CD4-positive, alpha-beta T cell treated with Interleukin-15 for 1 hour (primary cell): ENCODE measurements around the gene GADL1.

Experiments
- DNase-seq: peaks from one replicate; pipeline ENCODE4 v3.0.0-alpha.2; 2020

GADL1 gene

GRCh38 chr3:30894521-30895251 lies at the start of gene GADL1:
Gene GADL1 (minus strand): TSS chr3:30894661. CDS start chr3:30894614, 47 bp downstream.
- no peak for DNase-seq

DNA sequence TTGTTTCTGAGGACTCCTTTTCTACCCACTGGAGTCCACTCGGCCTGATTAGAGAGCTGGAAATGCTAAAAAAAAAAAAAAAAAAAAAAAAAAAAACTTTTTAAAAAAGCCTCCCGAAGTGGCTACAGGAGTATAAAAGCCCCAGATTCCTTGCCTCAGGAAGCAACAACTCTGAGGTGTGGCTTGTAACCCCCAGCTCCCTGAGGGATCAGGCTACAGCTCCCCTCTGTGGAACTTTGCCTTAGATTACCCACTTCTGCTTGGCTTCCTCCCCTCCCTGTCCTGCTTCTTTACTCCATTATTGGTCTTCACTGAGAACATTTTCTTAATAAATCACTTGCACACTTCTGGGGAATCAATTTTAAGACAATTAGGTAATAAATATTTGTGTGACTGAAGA lies 49.7 kb upstream of the GADL1 start:
- no peak for DNase-seq

GRCh38 chr3:30943206-30943605 lies 48.7 kb upstream of the GADL1 start:
- DNase-seq: no peak

- no peak for DNase-seq
Measured at GRCh38 chr3:30941342-30941741, 46.9 kb upstream of the GADL1 start.

- no peak for DNase-seq
Measured at GRCh38 chr3:30940740-30941139, 46.3 kb upstream of the GADL1 start.

- no peak for DNase-seq
Measured at GRCh38 chr3:30934208-30934550, 39.7 kb upstream of the GADL1 start.

- no peak for DNase-seq
Measured at GRCh38 chr3:30933478-30934207, 39.2 kb upstream of the GADL1 start.

GRCh38 chr3:30932513-30933098 lies 38.1 kb upstream of the GADL1 start:
- DNase-seq: no peak

GRCh38 chr3:30924763-30925162 lies 30.3 kb upstream of the GADL1 start:
- DNase-seq: no peak

DNA sequence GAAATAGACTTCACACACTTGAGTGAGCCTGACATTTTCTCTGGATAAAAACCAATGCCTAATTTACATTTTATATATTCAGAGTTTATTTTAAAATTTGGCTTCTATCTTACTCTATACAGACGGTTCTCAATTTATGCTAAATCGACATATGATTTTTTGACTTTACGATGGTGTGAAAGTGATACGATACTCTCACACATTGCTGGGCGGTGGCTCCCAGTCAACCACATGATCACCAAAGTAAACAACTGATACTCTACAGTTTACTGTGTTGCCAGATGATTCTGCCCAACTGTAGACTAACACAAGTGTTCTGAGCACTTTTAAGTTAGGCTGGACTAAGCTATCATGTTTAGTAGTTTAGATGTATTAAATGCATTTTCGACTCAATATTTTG lies 25.1 kb upstream of the GADL1 start:
- DNase-seq: no peak

DNA sequence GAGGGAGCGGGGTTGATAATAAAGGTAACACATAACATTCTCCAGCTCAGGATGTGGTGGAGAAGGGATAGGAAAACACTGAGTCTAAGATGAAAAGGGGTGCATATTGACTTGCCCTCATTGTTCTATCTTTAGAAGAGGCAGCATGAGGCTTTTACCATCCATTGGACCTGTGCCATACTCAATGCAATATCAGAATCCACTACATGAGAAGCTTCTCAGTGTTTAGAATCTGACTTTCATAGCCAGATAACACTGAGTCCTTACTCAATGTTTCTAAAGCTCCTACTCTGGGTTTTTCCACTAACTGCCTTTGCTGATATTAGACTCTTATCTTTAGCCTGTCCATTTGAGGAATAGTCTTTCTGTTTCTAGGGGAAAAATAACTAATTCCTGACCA lies 24.3 kb upstream of the GADL1 start:
- DNase-seq: no peak

- no peak for DNase-seq
Measured at GRCh38 chr3:30915782-30916181, 21.3 kb upstream of the GADL1 start.

DNA sequence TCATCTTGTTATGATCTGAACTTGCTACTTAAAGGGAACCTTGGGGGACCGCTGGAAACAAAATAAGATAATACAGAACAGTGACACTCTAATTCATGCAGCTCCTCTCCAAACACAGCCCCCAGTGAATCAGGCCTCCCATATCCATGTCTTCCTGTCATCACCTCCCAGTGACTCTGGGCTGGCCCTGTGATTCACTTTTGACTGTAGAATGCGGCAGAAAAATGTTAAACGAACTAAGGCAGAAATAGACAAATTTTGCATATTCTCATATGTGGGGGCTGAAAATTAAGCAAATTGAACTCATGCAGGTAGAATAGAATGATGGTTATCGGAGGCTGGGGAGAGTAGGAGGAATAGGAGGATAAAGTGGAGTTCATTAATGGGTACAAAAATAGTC lies 20.2 kb upstream of the GADL1 start:
- DNase-seq: no peak

- no peak for DNase-seq
Measured at GRCh38 chr3:30913176-30913575, 18.7 kb upstream of the GADL1 start.

- no peak for DNase-seq
Measured at GRCh38 chr3:30912301-30912700, 17.8 kb upstream of the GADL1 start.

- no peak for DNase-seq
Measured at GRCh38 chr3:30908456-30909037, 14.1 kb upstream of the GADL1 start.

DNA sequence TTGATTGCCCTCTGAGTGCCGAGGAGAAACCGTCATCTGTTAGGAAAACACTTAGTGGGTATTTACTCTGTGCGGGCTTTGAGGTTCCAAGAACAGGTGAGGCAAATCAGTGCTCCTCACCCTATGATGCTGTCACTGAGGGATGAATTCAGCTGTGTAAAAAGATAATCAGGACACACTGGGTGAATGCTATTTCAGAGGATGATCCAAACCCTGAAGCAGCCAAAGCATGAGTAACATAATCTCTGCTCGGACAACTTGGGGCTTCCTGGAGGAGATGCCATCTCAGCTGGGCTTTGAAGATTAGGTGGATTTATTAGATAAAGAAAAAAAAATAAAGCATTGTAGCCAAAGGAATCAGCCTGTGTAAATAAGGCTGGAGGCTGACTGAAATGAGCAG lies 10.5 kb upstream of the GADL1 start:
- DNase-seq: no peak

- no peak for DNase-seq
Measured at GRCh38 chr3:30895329-30895728, 868 bp upstream of the GADL1 start.

GRCh38 chr3:30893678-30894325 lies 659 bp downstream of the GADL1 start:
- no peak for DNase-seq

DNA sequence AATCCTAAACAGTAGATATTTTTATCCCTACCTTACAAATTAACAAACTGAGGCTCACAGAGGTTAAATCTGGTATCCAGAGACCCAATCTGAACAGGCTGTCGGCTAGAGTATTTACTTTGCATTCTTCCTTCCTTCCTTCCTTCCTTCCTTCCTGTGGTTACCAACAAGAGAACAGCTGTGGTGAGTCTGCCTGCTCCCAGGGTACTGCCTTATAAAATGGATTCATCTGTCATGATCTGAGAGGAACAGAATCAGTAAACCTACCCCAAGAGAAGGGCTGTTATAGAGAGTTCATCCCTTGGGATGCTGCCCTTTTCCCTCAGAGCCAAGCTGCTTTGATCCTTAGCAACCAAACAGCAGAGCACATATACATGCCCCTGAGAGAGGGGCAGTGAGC lies 3.6 kb downstream of the GADL1 start:
- no peak for DNase-seq

- DNase-seq: no peak
Measured at GRCh38 chr3:30886888-30887287, 7.6 kb downstream of the GADL1 start.

DNA sequence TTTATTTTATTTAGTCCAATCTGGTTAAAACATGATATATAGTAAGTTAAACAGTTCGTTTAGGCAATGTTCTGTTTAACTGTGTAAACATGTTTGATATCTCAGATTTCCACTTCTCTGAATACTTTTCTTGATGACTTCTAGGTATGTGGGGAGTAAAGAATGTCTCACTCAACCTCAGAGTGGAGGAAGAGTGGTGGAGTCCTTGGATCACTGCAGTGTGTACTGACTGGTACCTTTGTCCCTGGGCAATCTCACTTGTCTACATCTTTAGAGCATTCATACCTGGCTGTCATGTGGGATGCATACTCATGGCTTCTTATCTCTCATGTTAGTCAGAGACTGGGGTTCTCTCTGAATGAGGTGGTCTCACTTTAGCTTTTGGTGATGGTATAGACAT lies 15.6 kb downstream of the GADL1 start:
- no peak for DNase-seq

GRCh38 chr3:30875505-30875904 lies 19.0 kb downstream of the GADL1 start:
- DNase-seq: no peak

- no peak for DNase-seq
Measured at GRCh38 chr3:30873671-30874070, 20.8 kb downstream of the GADL1 start.
